Epithelial cell of proximal tubule (primary cell): Measurements from ENCODE around the gene NAA11. TPM values are rescaled to one million over a fixed set of nuclear protein-coding genes. Genes with fewer than 3 reads are reported as not detected.

Source experiments
- DNase-seq: peaks from one replicate; pipeline ENCODE4 v3.0.0-alpha.2; 2011; ENCODE audit warnings: low read depth
- H3K4me3 ChIP-seq: 2 replicates; pipeline ENCODE4 v1.5.1; 2011; ENCODE audit warnings: low read depth, mild to moderate bottlenecking, low read length
- total RNA-seq: library from RNA; depleted of rRNA; stranded (reverse); fragments of >200 nt; gene quantifications from 2 replicates; pipeline ENCODE4 v1.2.3, GENCODE V29; 2015
- TF ChIP-seq, protein P1 (sequence below): conservative IDR thresholded peaks from 2 replicates; pipeline ENCODE4 v1.5.1; 2012; ENCODE audit warnings: low read depth, mild to moderate bottlenecking, low read length

Gene NAA11
- not detected in 2 replicates for total RNA-seq

DNA sequence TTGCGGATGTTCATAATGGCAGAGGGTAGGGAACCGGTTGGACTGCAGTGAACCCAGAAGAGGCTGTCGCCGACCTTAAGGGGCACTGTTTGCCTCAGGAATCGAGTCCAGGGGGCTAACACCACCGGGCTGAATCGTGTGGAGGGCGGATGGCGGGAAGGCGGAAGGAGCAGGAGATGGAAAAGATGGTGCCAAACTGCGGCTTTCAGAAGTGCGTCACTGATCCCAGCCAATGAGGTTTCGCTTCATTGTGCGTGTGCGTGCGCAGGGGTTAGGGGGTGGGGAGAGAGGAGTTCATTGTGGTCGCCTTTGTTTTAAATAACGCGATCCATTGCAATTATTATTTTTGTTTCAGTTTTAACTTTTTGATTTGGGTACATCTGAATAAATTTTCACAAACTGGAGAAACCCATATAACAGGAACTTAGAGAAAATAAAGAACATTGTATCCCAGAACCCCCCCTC lies at the start of gene NAA11:
Gene NAA11, minus strand, starts transcription at position 198 of the 465 bp plus-strand sequence. Its CDS starts 184 bp downstream, at position 14.
- H3K4me3 ChIP-seq, result no peak within 1 kb of the TSS
- no peak for DNase-seq
- TF ChIP-seq, protein P1, sequence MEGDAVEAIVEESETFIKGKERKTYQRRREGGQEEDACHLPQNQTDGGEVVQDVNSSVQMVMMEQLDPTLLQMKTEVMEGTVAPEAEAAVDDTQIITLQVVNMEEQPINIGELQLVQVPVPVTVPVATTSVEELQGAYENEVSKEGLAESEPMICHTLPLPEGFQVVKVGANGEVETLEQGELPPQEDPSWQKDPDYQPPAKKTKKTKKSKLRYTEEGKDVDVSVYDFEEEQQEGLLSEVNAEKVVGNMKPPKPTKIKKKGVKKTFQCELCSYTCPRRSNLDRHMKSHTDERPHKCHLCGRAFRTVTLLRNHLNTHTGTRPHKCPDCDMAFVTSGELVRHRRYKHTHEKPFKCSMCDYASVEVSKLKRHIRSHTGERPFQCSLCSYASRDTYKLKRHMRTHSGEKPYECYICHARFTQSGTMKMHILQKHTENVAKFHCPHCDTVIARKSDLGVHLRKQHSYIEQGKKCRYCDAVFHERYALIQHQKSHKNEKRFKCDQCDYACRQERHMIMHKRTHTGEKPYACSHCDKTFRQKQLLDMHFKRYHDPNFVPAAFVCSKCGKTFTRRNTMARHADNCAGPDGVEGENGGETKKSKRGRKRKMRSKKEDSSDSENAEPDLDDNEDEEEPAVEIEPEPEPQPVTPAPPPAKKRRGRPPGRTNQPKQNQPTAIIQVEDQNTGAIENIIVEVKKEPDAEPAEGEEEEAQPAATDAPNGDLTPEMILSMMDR, result no peak

GRCh38 chr4:79370026-79370425 lies 44.2 kb upstream of the NAA11 start:
- TF ChIP-seq, protein P1, result no peak
- H3K4me3 ChIP-seq, result no peak overlapping the region
- DNase-seq, result no peak

- no peak for DNase-seq
- H3K4me3 ChIP-seq, result no peak overlapping the region
- TF ChIP-seq, protein P1, result no peak
Measured at GRCh38 chr4:79367096-79367495, 41.2 kb upstream of the NAA11 start.

- TF ChIP-seq, protein P1, result no peak
- DNase-seq, result no peak
- H3K4me3 ChIP-seq, result no peak overlapping the region
Measured at GRCh38 chr4:79366422-79366821, 40.6 kb upstream of the NAA11 start.

GRCh38 chr4:79364061-79364460 lies 38.2 kb upstream of the NAA11 start:
- H3K4me3 ChIP-seq, result no peak overlapping the region
- TF ChIP-seq, protein P1, result no peak
- no peak for DNase-seq

DNA sequence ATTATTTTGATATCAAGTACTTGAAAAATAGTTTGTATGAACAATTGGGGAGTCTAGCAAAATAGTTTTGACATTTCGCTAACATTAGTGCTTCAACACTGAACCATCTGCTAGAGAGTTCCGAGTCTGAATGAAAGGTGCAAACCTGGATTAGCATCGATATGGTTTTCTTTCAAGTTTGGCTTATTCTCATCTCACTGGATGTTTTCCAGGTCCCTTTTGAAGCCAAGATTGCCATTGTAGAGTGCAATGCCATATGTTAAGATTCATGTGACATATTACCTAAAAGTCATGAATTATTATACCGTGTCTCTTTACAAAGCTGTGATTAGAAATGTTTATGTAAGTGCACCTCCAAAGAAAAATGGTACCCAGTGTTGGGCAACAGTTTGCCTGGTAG lies 36.8 kb upstream of the NAA11 start:
- TF ChIP-seq, protein P1, result no peak
- H3K4me3 ChIP-seq, result no peak overlapping the region
- no peak for DNase-seq

DNA sequence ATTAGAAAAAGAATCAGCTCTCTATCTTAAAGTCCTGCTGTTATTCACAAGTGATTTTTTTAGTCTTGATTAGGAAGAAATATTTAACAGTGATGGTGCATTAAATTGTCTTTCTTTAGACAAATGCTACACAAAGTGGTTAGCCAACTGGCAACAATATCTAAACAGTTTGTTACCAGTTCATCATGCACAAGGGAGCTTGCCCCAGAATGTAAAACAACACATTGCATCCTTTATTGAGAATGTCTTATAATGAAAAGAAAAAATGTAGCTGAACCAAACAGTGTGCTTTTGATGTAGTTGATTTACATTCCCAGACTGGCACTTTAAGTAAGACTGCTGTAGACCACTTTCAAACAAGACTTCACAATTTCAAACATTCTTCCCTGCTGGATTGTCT lies 34.1 kb upstream of the NAA11 start:
- no peak for DNase-seq
- H3K4me3 ChIP-seq, result no peak overlapping the region
- TF ChIP-seq, protein P1, result no peak
